B cell (primary cell): ENCODE measurements around the gene CRELD2. TPM values are rescaled to one million over a fixed set of nuclear protein-coding genes. Genes with fewer than 3 reads are reported as not detected.

ENCODE experiments used
- ATAC-seq: fragments of 200-7000 bp; cut with Tn5 transposase; one replicate; pipeline ENCODE4 v1.10.0; 2021; ENCODE audit warnings: low read depth, mild to moderate bottlenecking, moderate number of reproducible peaks, moderate library complexity
- CTCF ChIA-PET: fragments of 350-600 bp; sonication (Branson Sonifier 250); formaldehyde crosslinking; loops from one replicate; lab custom pipeline; 2021; ENCODE audit warnings: antibody characterized with exemption, inconsistent platforms; lab: Charles Lee
- POLR2A ChIA-PET: fragments of 350-600 bp; sonication (Branson Sonifier 250); formaldehyde crosslinking; loops from one replicate; lab custom pipeline; 2021; ENCODE audit warnings: antibody characterized with exemption; lab: Charles Lee
- DNase-seq: peaks from one replicate; pipeline ENCODE4 v3.0.0; 2013
- H2AFZ ChIP-seq: 2 replicates; pipeline ENCODE4 v1.6.1; 2012; ENCODE audit warnings: mild to moderate bottlenecking, low read depth, low read length; ENCODE audit not compliant: insufficient read depth, poor library complexity, severe bottlenecking
- H3K27ac ChIP-seq, 2 donors: 1 replicate in 1 of 2; 2 replicates in 1 of 2; pipeline ENCODE4 v1.5.1; 2012 to 2013; ENCODE audit warnings: low read length in 2 of 2, mild to moderate bottlenecking in 2 of 2, moderate library complexity in 1 of 2
- H3K27me3 ChIP-seq, 4 experiments: fragments of 200-600 bp in 1 of 4; sonication (generic) in 1 of 4; replicated peaks in 1 of 4; 1 replicate in 2 of 4; 2 replicates in 2 of 4; pipeline versions ENCODE4 v1.6.1 to v1.7.0; 2013 to 2016; ENCODE audit warnings: low read length in 3 of 4, mild to moderate bottlenecking in 2 of 4, mixed read lengths in 1 of 4, moderate library complexity in 1 of 4; ENCODE audit not compliant: insufficient read depth in 4 of 4, control insufficient read depth in 3 of 4; ENCODE audit errors: control extremely low read depth in 1 of 4
- H3K36me3 ChIP-seq, 2 experiments: replicated peaks in 1 of 2; 1 replicate in 1 of 2; 2 replicates in 1 of 2; pipeline versions ENCODE4 v1.6.1 to v1.7.1; 2013; ENCODE audit warnings: low read length in 1 of 2; ENCODE audit not compliant: insufficient read depth in 2 of 2, control insufficient read depth in 1 of 2; ENCODE audit errors: control extremely low read depth in 1 of 2, extremely low read depth in 1 of 2
- H3K4me1 ChIP-seq, 2 donors: fragments of 200-600 bp in 1 of 2; sonication (generic) in 1 of 2; 1 replicate in 1 of 2; 2 replicates in 1 of 2; pipeline versions ENCODE4 v1.5.1 to v1.6.1; 2013 to 2017; ENCODE audit warnings: low read length in 2 of 2; ENCODE audit not compliant: control insufficient read depth in 2 of 2, insufficient read depth in 2 of 2
- H3K4me2 ChIP-seq: replicated peaks from 2 replicates; pipeline ENCODE3; 2012; ENCODE audit warnings: mild to moderate bottlenecking, low read depth, low read length; ENCODE audit not compliant: poor library complexity, severe bottlenecking
- H3K4me3 ChIP-seq, 5 experiments: fragments of 200-600 bp in 1 of 5; sonication (generic) in 1 of 5; 1 replicate in 3 of 5; 2 replicates in 2 of 5; pipeline versions ENCODE4 v1.5.1 to v1.7.0; 2011 to 2016; ENCODE audit warnings: low read length in 4 of 5, mild to moderate bottlenecking in 4 of 5, low read depth in 2 of 5, control low read depth in 1 of 5, moderate library complexity in 1 of 5; ENCODE audit not compliant: insufficient read depth in 1 of 5; ENCODE audit errors: control extremely low read depth in 1 of 5, extremely low read depth in 1 of 5
- H3K79me2 ChIP-seq: fragments of 200-600 bp; sonication (generic); one replicate; pipeline ENCODE4 v1.6.0; 2016; ENCODE audit warnings: low read length; ENCODE audit not compliant: control insufficient read depth, insufficient read depth
- H3K9ac ChIP-seq: fragments of 200-600 bp; sonication (generic); 2 replicates; pipeline ENCODE4 v1.6.1; 2017; ENCODE audit warnings: mild to moderate bottlenecking, low read length, moderate library complexity
- H3K9me3 ChIP-seq, 3 donors: one replicate each; pipeline versions ENCODE4 v1.6.1 to v1.7.1; 2013; ENCODE audit warnings: low read length in 2 of 3; ENCODE audit not compliant: control insufficient read depth in 2 of 3, insufficient read depth in 1 of 3; ENCODE audit errors: control extremely low read depth in 1 of 3
- H4K20me1 ChIP-seq: 2 replicates; pipeline ENCODE4 v1.6.0; 2012; ENCODE audit warnings: mild to moderate bottlenecking, low read length; ENCODE audit not compliant: insufficient read depth, control insufficient read depth, poor library complexity, severe bottlenecking
- H3K27ac Mint-ChIP-seq: one replicate; pipeline ENCODE4 v1.8.0; 2021; ENCODE audit warnings: mixed read lengths
- H3K27me3 Mint-ChIP-seq: one replicate; pipeline ENCODE4 v1.8.0; 2021; ENCODE audit warnings: mixed read lengths
- H3K4me1 Mint-ChIP-seq: one replicate; pipeline ENCODE4 v1.8.0; 2021; ENCODE audit warnings: mixed read lengths
- H3K4me3 Mint-ChIP-seq: one replicate; pipeline ENCODE4 v1.8.0; 2021; ENCODE audit warnings: mixed read lengths
- H3K9me3 Mint-ChIP-seq: one replicate; pipeline ENCODE4 v1.8.0; 2022; ENCODE audit warnings: mixed read lengths; ENCODE audit not compliant: insufficient read depth
- EZH2 ChIP-seq: IDR thresholded peaks from 2 replicates; pipeline ENCODE4 v1.6.1; 2012; ENCODE audit warnings: borderline replicate concordance, low read depth, mild to moderate bottlenecking, moderate library complexity, low read length; ENCODE audit not compliant: insufficient read depth, poor library complexity, severe bottlenecking
- WGBS: methylation state at CpG from one replicate; pipeline ENCODE4 v1.1.5; 2013; ENCODE audit warnings: missing lambda C conversion rate; ENCODE audit not compliant: insufficient coverage; 5-methylcytosine and 5-hydroxymethylcytosine counted together
- intact Hi-C: fragments of 100-400 bp; cut with micrococcal nuclease; formaldehyde crosslinking; loops from one replicate; pipeline ENCODE4 v1.10.0; 2022
- polyA plus RNA-seq: library from polyadenylated mRNA; depleted of rRNA; stranded (reverse); fragments of >200 nt; gene quantifications from 2 replicates; pipeline ENCODE4 v1.2.3, GENCODE V29; 2012
- total RNA-seq, 2 donors: library from RNA; stranded (reverse); fragments of 120-200 nt in 1 of 2; gene quantifications; 1 replicate in 1 of 2; 2 replicates in 1 of 2; pipeline versions ENCODE4 v1.2.3 to v1.2.4, GENCODE V29; 2013 to 2022
- TF ChIP-seq, protein P1 (sequence below): fragments of 200-600 bp; IDR thresholded peaks from one replicate; pipeline ENCODE4 v1.8.0; 2022; ENCODE audit warnings: antibody characterized with exemption, mild to moderate bottlenecking

CRELD2 gene
- total and polyA plus RNA-seq, 2 donors (not counting 1 experiment from before 2014, with no cell fraction given): 35.9 to 41.9 TPM

DNA sequence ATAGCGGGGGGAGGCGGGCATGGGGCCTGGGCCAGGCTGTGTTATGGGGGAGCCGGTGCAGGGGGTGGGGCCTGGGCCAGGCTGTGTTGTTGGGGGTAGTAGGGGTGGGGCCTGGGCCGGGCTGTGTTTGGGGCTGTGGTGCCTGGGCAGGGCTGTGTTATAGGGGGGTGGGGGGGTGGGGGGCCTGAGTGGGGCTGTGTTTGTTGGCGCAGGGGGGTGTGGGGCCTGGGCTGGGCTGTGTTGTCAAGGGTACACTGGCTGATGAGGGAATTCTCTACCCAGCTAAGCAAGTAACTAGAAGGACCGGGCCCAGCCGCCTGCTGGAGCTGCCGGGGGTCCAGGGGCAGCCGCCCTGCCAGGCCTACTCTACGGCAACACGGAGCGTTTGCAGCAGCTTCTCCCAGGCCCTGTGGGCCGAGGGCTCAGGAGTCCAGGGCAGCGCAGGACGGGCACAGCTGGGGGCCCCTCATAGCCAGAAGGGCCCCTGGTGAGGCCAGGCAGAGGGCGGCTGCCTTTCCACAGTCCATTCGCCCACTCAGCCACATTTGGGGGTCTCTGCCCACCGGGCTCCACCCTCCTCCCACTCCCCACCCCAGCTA lies 32.1 kb downstream of the CRELD2 start:
- ATAC-seq (no peak), DNase-seq (no peak)
- Histone ChIP-seq H3K36me3 (no peaks in the 10 kb centered on the region), H3K9me3 (peaks cover 0 to 6% (median 2%) of the 10 kb centered on the region in 3 donors), H3K9ac (no peak overlapping the region), H2AFZ (no peak overlapping the region), H3K4me2 (no peak overlapping the region), H4K20me1 (no peaks in the 10 kb centered on the region), H3K27me3 (no peaks in the 10 kb centered on the region), H3K4me3 (no peak overlapping the region), H3K4me1 (peaks cover 8 to 24% of the 10 kb centered on the region in 2 donors), H3K79me2 (no peaks in the 10 kb centered on the region), H3K27ac (no peak overlapping the region)
- Mint-ChIP-seq H3K4me3 (no peak overlapping the region), H3K4me1 (peaks cover 7% of the 10 kb centered on the region), H3K27me3 (no peaks in the 10 kb centered on the region), H3K27ac (no peak overlapping the region), H3K9me3 (no peaks in the 10 kb centered on the region)
- no peak for TF ChIP-seq EZH2
- TF ChIP-seq, protein P1, sequence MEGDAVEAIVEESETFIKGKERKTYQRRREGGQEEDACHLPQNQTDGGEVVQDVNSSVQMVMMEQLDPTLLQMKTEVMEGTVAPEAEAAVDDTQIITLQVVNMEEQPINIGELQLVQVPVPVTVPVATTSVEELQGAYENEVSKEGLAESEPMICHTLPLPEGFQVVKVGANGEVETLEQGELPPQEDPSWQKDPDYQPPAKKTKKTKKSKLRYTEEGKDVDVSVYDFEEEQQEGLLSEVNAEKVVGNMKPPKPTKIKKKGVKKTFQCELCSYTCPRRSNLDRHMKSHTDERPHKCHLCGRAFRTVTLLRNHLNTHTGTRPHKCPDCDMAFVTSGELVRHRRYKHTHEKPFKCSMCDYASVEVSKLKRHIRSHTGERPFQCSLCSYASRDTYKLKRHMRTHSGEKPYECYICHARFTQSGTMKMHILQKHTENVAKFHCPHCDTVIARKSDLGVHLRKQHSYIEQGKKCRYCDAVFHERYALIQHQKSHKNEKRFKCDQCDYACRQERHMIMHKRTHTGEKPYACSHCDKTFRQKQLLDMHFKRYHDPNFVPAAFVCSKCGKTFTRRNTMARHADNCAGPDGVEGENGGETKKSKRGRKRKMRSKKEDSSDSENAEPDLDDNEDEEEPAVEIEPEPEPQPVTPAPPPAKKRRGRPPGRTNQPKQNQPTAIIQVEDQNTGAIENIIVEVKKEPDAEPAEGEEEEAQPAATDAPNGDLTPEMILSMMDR: no peak
- intact Hi-C loops: loop anchor here (2.0 kb wide), 1 partner anchor 14 kb away; no protein-coding TSS in a partner anchor
- CTCF ChIA-PET: interaction anchor here (2.0 kb wide), 1 partner anchor 80 kb away, joined by 4 read pairs; no protein-coding TSS in a partner anchor
- WGBS: 90% methylated on average over 13 of the region's 18 CpGs
- POLR2A ChIA-PET: interaction anchor here (1.5 to 2.1 kb wide), 2 partner anchors 14 to 19 kb away, joined by 4 to 20 read pairs; no protein-coding TSS in a partner anchor
